ENCODE measurements around the gene PITPNM3. TPM values are rescaled to one million over a fixed set of nuclear protein-coding genes. Genes with fewer than 3 reads are reported as not detected.

Gene PITPNM3
- total RNA-seq, 1 experiment from 2014 or later, result 4.2 TPM

DNA sequence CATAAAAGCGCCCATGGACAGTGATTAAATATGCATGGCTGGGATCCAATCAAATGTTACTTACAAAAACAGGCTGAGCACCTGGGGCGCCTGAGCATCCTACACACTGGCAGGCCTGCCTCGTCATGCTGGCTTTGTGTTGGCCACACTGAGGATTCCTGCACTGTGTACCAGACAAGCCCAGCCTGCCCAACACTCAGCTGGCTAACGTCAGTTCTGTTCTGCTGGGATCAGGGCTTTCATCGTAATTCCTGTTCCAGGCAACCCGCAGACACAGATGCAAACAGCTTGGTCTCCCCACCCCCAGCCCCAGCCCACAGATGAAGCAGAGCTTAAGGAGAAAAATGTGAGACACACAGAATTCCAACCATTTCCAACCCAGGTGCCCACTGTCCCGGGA lies 81.4 kb downstream of the PITPNM3 start:
- Histone ChIP-seq H3K9me3 (ENCODE audit: control insufficient read depth in 1 of 2, insufficient read depth in 1 of 2, low read depth in 1 of 2, low read length in 2 of 2) (no peaks in the 10 kb centered on the region), H3K4me3 (replicated peaks in 1 of 2; ENCODE audit: low read depth in 1 of 2, low read length in 2 of 2) (no peak overlapping the region), H4K20me1 (ENCODE audit: insufficient read depth) (no peaks in the 10 kb centered on the region), H3K4me1 (ENCODE audit: control insufficient read depth in 1 of 2, insufficient read depth in 2 of 2, low read length in 2 of 2) (peaks cover 12 to 18% of the 10 kb centered on the region in 2 experiments; a peak in 3 of 4 replicates), H3K36me3 (ENCODE audit: control insufficient read depth in 1 of 2, insufficient read depth in 2 of 2, low read length in 2 of 2) (no peaks in the 10 kb centered on the region), H3K9ac (ENCODE audit: low read length) (no peak overlapping the region), H3K9me2 (ENCODE audit: insufficient read depth) (no peaks in the 10 kb centered on the region), H3K4me2 (ENCODE audit: low read length) (no peak overlapping the region), H2AFZ (ENCODE audit: low read depth, low read length, poor library complexity, severe bottlenecking) (no peak overlapping the region), H3K27me3 (ENCODE audit: insufficient read depth, low read length) (no peaks in the 10 kb centered on the region), H3K79me2 (ENCODE audit: insufficient read depth, low read length) (no peaks in the 10 kb centered on the region), H3K27ac (ENCODE audit: low read depth, low read length) (no peak overlapping the region)
- BruUV-seq (replicated peaks), result no TSS peak
- ChIA-PET CTCF (no interaction called here), RAD21 (ENCODE audit: low non-redundant PET in 1 of 2, low total read pairs in 2 of 2, uncharacterized antibody in 2 of 2, unreplicated experiment in 2 of 2) (interaction anchor here in 1 of 2 experiments (0.6 kb wide), 1 partner anchor 32 kb away, joined by 6 read pairs; no protein-coding TSS in a partner anchor), POLR2A (no interaction called here)
- no peak for TF ChIP-seq CBX3 (IDR thresholded peaks at IDR 0.05; ENCODE audit: low read depth)
- TF ChIP-seq EZH2 (IDR thresholded peaks at IDR 0.05), result no peak
- TF ChIP-seq ZFX (IDR thresholded peaks at IDR 0.05), result no peak
- TF ChIP-seq SP1 (IDR thresholded peaks at IDR 0.05; ENCODE audit: low read depth), result no peak
- intact Hi-C loops (cut with micrococcal nuclease), result no loop called here
- ATAC-seq (no peak), DNase-seq (ENCODE audit: low read depth, low spot score) (no peak)

DNA sequence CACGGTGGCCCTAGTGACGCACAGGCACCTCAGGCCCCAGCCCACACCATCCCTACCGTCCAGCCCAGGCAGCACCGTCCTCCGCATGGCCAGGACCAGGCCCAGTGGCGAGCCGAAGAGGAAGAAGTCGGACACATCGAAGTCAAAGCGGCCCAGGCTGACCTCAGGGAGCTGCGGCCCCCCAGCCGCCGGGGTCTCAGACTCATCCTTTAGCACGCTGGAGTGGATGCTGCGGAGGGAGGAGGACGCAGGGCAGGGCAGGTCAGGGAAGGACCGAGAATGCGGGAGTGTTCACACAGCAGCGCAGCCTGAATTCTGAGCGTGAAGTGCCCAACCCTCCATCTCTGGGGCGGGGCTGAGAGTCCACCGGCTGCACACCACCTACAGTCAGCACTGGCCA lies 82.0 kb downstream of the PITPNM3 start:
- Histone ChIP-seq H3K27me3 (ENCODE audit: insufficient read depth, low read length) (no peaks in the 10 kb centered on the region), H3K27ac (ENCODE audit: low read depth, low read length) (no peak overlapping the region), H3K9ac (ENCODE audit: low read length) (no peak overlapping the region), H3K79me2 (ENCODE audit: insufficient read depth, low read length) (no peaks in the 10 kb centered on the region), H3K9me3 (ENCODE audit: control insufficient read depth in 1 of 2, insufficient read depth in 1 of 2, low read depth in 1 of 2, low read length in 2 of 2) (no peaks in the 10 kb centered on the region), H4K20me1 (ENCODE audit: insufficient read depth) (no peaks in the 10 kb centered on the region), H3K9me2 (ENCODE audit: insufficient read depth) (no peaks in the 10 kb centered on the region), H3K4me3 (replicated peaks in 1 of 2; ENCODE audit: low read depth in 1 of 2, low read length in 2 of 2) (no peak overlapping the region), H3K4me2 (ENCODE audit: low read length) (no peak overlapping the region), H3K36me3 (ENCODE audit: control insufficient read depth in 1 of 2, insufficient read depth in 2 of 2, low read length in 2 of 2) (no peaks in the 10 kb centered on the region), H3K4me1 (ENCODE audit: control insufficient read depth in 1 of 2, insufficient read depth in 2 of 2, low read length in 2 of 2) (peaks cover 12 to 18% of the 10 kb centered on the region in 2 experiments; a peak in 3 of 4 replicates), H2AFZ (ENCODE audit: low read depth, low read length, poor library complexity, severe bottlenecking) (no peak overlapping the region)
- DNase-seq (ENCODE audit: low read depth, low spot score) (no peak), ATAC-seq (no peak)
- BruUV-seq (replicated peaks), result no TSS peak
- ChIA-PET CTCF (no interaction called here), POLR2A (no interaction called here), RAD21 (ENCODE audit: low non-redundant PET in 1 of 2, low total read pairs in 2 of 2, uncharacterized antibody in 2 of 2, unreplicated experiment in 2 of 2) (no interaction called here)
- intact Hi-C loops (cut with micrococcal nuclease), result no loop called here
- TF ChIP-seq ZNF274 (IDR thresholded peaks at IDR 0.05; ENCODE audit: low read depth, low read length), result no peak
- TF ChIP-seq POLR2A (IDR thresholded peaks at IDR 0.05; ENCODE audit: borderline replicate concordance, extremely low read depth, insufficient read depth, insufficient read length), result no peak
- TF ChIP-seq, protein P1, sequence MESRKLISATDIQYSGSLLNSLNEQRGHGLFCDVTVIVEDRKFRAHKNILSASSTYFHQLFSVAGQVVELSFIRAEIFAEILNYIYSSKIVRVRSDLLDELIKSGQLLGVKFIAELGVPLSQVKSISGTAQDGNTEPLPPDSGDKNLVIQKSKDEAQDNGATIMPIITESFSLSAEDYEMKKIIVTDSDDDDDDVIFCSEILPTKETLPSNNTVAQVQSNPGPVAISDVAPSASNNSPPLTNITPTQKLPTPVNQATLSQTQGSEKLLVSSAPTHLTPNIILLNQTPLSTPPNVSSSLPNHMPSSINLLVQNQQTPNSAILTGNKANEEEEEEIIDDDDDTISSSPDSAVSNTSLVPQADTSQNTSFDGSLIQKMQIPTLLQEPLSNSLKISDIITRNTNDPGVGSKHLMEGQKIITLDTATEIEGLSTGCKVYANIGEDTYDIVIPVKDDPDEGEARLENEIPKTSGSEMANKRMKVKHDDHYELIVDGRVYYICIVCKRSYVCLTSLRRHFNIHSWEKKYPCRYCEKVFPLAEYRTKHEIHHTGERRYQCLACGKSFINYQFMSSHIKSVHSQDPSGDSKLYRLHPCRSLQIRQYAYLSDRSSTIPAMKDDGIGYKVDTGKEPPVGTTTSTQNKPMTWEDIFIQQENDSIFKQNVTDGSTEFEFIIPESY (IDR thresholded peaks at IDR 0.05; ENCODE audit: extremely low read depth, insufficient replicate concordance, low read length), result no peak
- no peak for TF ChIP-seq YY1 (IDR thresholded peaks at IDR 0.05; ENCODE audit: extremely low read depth, insufficient replicate concordance, low read depth, low read length)
- TF ChIP-seq, protein P2, sequence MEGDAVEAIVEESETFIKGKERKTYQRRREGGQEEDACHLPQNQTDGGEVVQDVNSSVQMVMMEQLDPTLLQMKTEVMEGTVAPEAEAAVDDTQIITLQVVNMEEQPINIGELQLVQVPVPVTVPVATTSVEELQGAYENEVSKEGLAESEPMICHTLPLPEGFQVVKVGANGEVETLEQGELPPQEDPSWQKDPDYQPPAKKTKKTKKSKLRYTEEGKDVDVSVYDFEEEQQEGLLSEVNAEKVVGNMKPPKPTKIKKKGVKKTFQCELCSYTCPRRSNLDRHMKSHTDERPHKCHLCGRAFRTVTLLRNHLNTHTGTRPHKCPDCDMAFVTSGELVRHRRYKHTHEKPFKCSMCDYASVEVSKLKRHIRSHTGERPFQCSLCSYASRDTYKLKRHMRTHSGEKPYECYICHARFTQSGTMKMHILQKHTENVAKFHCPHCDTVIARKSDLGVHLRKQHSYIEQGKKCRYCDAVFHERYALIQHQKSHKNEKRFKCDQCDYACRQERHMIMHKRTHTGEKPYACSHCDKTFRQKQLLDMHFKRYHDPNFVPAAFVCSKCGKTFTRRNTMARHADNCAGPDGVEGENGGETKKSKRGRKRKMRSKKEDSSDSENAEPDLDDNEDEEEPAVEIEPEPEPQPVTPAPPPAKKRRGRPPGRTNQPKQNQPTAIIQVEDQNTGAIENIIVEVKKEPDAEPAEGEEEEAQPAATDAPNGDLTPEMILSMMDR (IDR thresholded peaks at IDR 0.05 in 2 of 3, conservative IDR thresholded peaks at IDR 0.05 in 1 of 3; ENCODE audit: borderline replicate concordance in 1 of 3, insufficient read depth in 1 of 3, low read depth in 2 of 3, low read length in 2 of 3), result no peak
- no peak for TF ChIP-seq TCF7L2 (IDR thresholded peaks at IDR 0.05; ENCODE audit: borderline replicate concordance, extremely low read depth, insufficient read depth, insufficient read length)
- TF ChIP-seq, protein P3, sequence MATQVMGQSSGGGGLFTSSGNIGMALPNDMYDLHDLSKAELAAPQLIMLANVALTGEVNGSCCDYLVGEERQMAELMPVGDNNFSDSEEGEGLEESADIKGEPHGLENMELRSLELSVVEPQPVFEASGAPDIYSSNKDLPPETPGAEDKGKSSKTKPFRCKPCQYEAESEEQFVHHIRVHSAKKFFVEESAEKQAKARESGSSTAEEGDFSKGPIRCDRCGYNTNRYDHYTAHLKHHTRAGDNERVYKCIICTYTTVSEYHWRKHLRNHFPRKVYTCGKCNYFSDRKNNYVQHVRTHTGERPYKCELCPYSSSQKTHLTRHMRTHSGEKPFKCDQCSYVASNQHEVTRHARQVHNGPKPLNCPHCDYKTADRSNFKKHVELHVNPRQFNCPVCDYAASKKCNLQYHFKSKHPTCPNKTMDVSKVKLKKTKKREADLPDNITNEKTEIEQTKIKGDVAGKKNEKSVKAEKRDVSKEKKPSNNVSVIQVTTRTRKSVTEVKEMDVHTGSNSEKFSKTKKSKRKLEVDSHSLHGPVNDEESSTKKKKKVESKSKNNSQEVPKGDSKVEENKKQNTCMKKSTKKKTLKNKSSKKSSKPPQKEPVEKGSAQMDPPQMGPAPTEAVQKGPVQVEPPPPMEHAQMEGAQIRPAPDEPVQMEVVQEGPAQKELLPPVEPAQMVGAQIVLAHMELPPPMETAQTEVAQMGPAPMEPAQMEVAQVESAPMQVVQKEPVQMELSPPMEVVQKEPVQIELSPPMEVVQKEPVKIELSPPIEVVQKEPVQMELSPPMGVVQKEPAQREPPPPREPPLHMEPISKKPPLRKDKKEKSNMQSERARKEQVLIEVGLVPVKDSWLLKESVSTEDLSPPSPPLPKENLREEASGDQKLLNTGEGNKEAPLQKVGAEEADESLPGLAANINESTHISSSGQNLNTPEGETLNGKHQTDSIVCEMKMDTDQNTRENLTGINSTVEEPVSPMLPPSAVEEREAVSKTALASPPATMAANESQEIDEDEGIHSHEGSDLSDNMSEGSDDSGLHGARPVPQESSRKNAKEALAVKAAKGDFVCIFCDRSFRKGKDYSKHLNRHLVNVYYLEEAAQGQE (IDR thresholded peaks at IDR 0.05; ENCODE audit: low read depth), result no peak
- no peak for TF ChIP-seq JUND (IDR thresholded peaks at IDR 0.05)
- TF ChIP-seq, protein P4, sequence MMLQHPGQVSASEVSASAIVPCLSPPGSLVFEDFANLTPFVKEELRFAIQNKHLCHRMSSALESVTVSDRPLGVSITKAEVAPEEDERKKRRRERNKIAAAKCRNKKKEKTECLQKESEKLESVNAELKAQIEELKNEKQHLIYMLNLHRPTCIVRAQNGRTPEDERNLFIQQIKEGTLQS (IDR thresholded peaks at IDR 0.05), result no peak
- TF ChIP-seq SP1 (IDR thresholded peaks at IDR 0.05; ENCODE audit: low read depth), result no peak

Measured in HCT116 (cell line).